H9 (cell line): ENCODE results near the gene DLL4. TPM values are rescaled to one million over a fixed set of nuclear protein-coding genes. Genes with fewer than 3 reads are reported as not detected.

ENCODE experiments used
- DNase-seq: peaks from one replicate; pipeline ENCODE4 v3.0.0-alpha.2; 2017
- H2AFZ ChIP-seq: one replicate; pipeline ENCODE4 v1.6.1; 2013; ENCODE audit warnings: mild to moderate bottlenecking, low read length, control low read depth, moderate library complexity
- H2AK5ac ChIP-seq: 2 replicates; pipeline ENCODE4 v1.6.1; 2013; ENCODE audit warnings: low read length, control low read depth, mixed read lengths; ENCODE audit not compliant: insufficient read length
- H2BK120ac ChIP-seq: one replicate; pipeline ENCODE4 v1.6.1; 2013; ENCODE audit warnings: low read depth, mild to moderate bottlenecking, low read length, control low read depth, inconsistent platforms; ENCODE audit not compliant: poor library complexity, severe bottlenecking
- H2BK12ac ChIP-seq: 2 replicates; pipeline ENCODE4 v1.6.1; 2013; ENCODE audit warnings: low read length, control low read depth, mixed read lengths, low read depth; ENCODE audit not compliant: insufficient read length
- H2BK15ac ChIP-seq: 2 replicates; pipeline ENCODE4 v1.6.1; 2013; ENCODE audit warnings: low read depth, low read length, control low read depth
- H2BK20ac ChIP-seq: one replicate; pipeline ENCODE4 v1.6.1; 2013; ENCODE audit warnings: low read depth, mild to moderate bottlenecking, low read length, control low read depth, inconsistent platforms; ENCODE audit not compliant: poor library complexity, severe bottlenecking
- H2BK5ac ChIP-seq: 2 replicates; pipeline ENCODE4 v1.6.1; 2013; ENCODE audit warnings: low read length, control low read depth, mixed read lengths; ENCODE audit not compliant: insufficient read length
- H3K14ac ChIP-seq: 2 replicates; pipeline ENCODE4 v1.6.1; 2013; ENCODE audit warnings: low read length, control low read depth; ENCODE audit not compliant: insufficient read depth
- H3K18ac ChIP-seq: 2 replicates; pipeline ENCODE4 v1.6.1; 2013; ENCODE audit warnings: low read depth, mild to moderate bottlenecking, mixed read lengths, low read length, control low read depth; ENCODE audit not compliant: insufficient read length
- H3K23ac ChIP-seq: 2 replicates; pipeline ENCODE4 v1.6.1; 2013; ENCODE audit warnings: low read length, control low read depth, mixed read lengths, low read depth; ENCODE audit not compliant: insufficient read length
- H3K23me2 ChIP-seq: 2 replicates; pipeline ENCODE4 v1.6.1; 2013; ENCODE audit warnings: low read depth, mild to moderate bottlenecking, mixed read lengths, low read length, control low read depth; ENCODE audit not compliant: insufficient read length, poor library complexity, severe bottlenecking
- H3K27ac ChIP-seq: 2 replicates; pipeline ENCODE4 v1.5.1; 2013; ENCODE audit warnings: low read length, control low read depth, mixed read lengths, low read depth; ENCODE audit not compliant: insufficient read length
- H3K27me3 ChIP-seq: 2 replicates; pipeline ENCODE4 v1.6.1; 2013; ENCODE audit warnings: low read length, control low read depth, inconsistent platforms; ENCODE audit not compliant: insufficient read depth
- H3K4ac ChIP-seq: 2 replicates; pipeline ENCODE4 v1.6.1; 2013; ENCODE audit warnings: low read depth, mild to moderate bottlenecking, control low read depth, inconsistent platforms, low read length, moderate library complexity
- H3K4me1 ChIP-seq: 2 replicates; pipeline ENCODE4 v1.6.1; 2013; ENCODE audit warnings: low read length, control low read depth, inconsistent platforms; ENCODE audit not compliant: insufficient read depth
- H3K4me2 ChIP-seq: 2 replicates; pipeline ENCODE4 v1.6.1; 2013; ENCODE audit warnings: low read length, control low read depth, mixed read lengths; ENCODE audit not compliant: insufficient read length, insufficient read depth
- H3K56ac ChIP-seq: 2 replicates; pipeline ENCODE4 v1.6.1; 2013; ENCODE audit warnings: low read depth, mild to moderate bottlenecking, mixed read lengths, low read length, control low read depth; ENCODE audit not compliant: insufficient read length
- H3K79me1 ChIP-seq: 2 replicates; pipeline ENCODE4 v1.6.1; 2013; ENCODE audit warnings: low read depth, mild to moderate bottlenecking, moderate library complexity, low read length, control low read depth, inconsistent platforms; ENCODE audit not compliant: insufficient read depth, poor library complexity, severe bottlenecking
- H3K79me2 ChIP-seq: 2 replicates; pipeline ENCODE4 v1.6.1; 2013; ENCODE audit warnings: low read length, control low read depth, inconsistent platforms; ENCODE audit not compliant: insufficient read depth
- H3K9ac ChIP-seq: 2 replicates; pipeline ENCODE4 v1.6.1; 2013; ENCODE audit warnings: low read length, control low read depth, mixed read lengths; ENCODE audit not compliant: insufficient read length; ENCODE audit errors: extremely low read depth
- H3K9me3 ChIP-seq: one replicate; pipeline ENCODE4 v1.6.1; 2013; ENCODE audit warnings: low read depth, low read length, inconsistent platforms; ENCODE audit not compliant: control insufficient read depth
- H3T11ph ChIP-seq: one replicate; pipeline ENCODE4 v1.6.1; 2013; ENCODE audit warnings: mild to moderate bottlenecking, low read length, control low read depth, inconsistent platforms
- H4K20me1 ChIP-seq: one replicate; pipeline ENCODE4 v1.6.1; 2013; ENCODE audit not compliant: control insufficient read depth, insufficient read length, insufficient read depth
- H4K5ac ChIP-seq: 2 replicates; pipeline ENCODE4 v1.6.1; 2013; ENCODE audit warnings: low read depth, mild to moderate bottlenecking, mixed read lengths, low read length, control low read depth; ENCODE audit not compliant: insufficient read length
- H4K8ac ChIP-seq: replicated peaks from 2 replicates; pipeline ENCODE4 v1.6.1; 2013; ENCODE audit warnings: low read length, control low read depth, mixed read lengths, low read depth; ENCODE audit not compliant: insufficient read length
- H4K91ac ChIP-seq: 2 replicates; pipeline ENCODE4 v1.6.1; 2013; ENCODE audit warnings: low read depth, mild to moderate bottlenecking, moderate library complexity, mixed read lengths, low read length, control low read depth; ENCODE audit not compliant: insufficient read length
- H3K27ac Mint-ChIP-seq, 3 experiments: 2 replicates in 2 of 3; 3 replicates in 1 of 3; pipeline ENCODE4 v1.8.0; 2020 to 2021; ENCODE audit warnings: mixed read lengths in 3 of 3, mild to moderate bottlenecking in 1 of 3, moderate library complexity in 1 of 3
- H3K27me3 Mint-ChIP-seq: 2 replicates; pipeline ENCODE4 v1.8.0; 2021; ENCODE audit warnings: low read depth, mild to moderate bottlenecking, moderate library complexity, mixed read lengths
- H3K36me3 Mint-ChIP-seq, 3 experiments: 2 replicates in 2 of 3; 3 replicates in 1 of 3; pipeline ENCODE4 v1.8.0; 2020 to 2021; ENCODE audit warnings: low read depth in 3 of 3, mixed read lengths in 3 of 3; ENCODE audit not compliant: insufficient read depth in 1 of 3
- H3K4me1 Mint-ChIP-seq, 2 experiments: 2 replicates each; pipeline ENCODE4 v1.8.0; 2020; ENCODE audit warnings: mixed read lengths in 2 of 2
- H3K4me3 Mint-ChIP-seq, 2 experiments: 2 replicates in 1 of 2; 3 replicates in 1 of 2; pipeline ENCODE4 v1.8.0; 2020 to 2021; ENCODE audit warnings: mild to moderate bottlenecking in 2 of 2, mixed read lengths in 2 of 2, moderate library complexity in 1 of 2
- H3K9me3 Mint-ChIP-seq, 2 experiments: 2 replicates in 1 of 2; 3 replicates in 1 of 2; pipeline ENCODE4 v1.8.0; 2020; ENCODE audit warnings: mild to moderate bottlenecking in 2 of 2, mixed read lengths in 2 of 2, moderate library complexity in 1 of 2
- CTCF ChIP-seq: fragments of 200-600 bp; sonication (generic); conservative IDR thresholded peaks from 3 replicates; pipeline ENCODE4 v1.8.0; 2021; ENCODE audit warnings: antibody characterized with exemption, mild to moderate bottlenecking
- WGBS: extraction: QIAGEN DNeasy Blood & Tissue Kit; methylation state at CpG from one replicate; pipeline ENCODE4 v1.1.7; 2013; ENCODE audit warnings: missing lambda C conversion rate, low lambda C conversion rate, mixed read lengths; ENCODE audit not compliant: insufficient read length; ENCODE audit errors: extremely low coverage; 5-methylcytosine and 5-hydroxymethylcytosine counted together
- total RNA-seq: library from RNA; stranded (reverse); gene quantifications from 2 replicates; pipeline ENCODE4 v1.2.1, GENCODE V29; 2021

DLL4 gene
- total RNA-seq, 1 experiment from 2014 or later: 0.28 TPM

- no peak overlapping the region for H3K14ac ChIP-seq
- H3K4ac ChIP-seq: no peak overlapping the region
- H4K20me1 ChIP-seq: no peaks in the 10 kb centered on the region
- peaks cover 11% of the 10 kb centered on the region for H3K23me2 ChIP-seq
- no peak overlapping the region for H4K5ac ChIP-seq
- peaks cover 23% of the 10 kb centered on the region for H3K27me3 Mint-ChIP-seq
- no peak overlapping the region for H4K91ac ChIP-seq
- no peak overlapping the region for H3K9ac ChIP-seq
- no peak overlapping the region for H2BK20ac ChIP-seq
- H3K4me1 ChIP-seq: no peaks in the 10 kb centered on the region; the same call in 1 of the 2 replicates
- H3K36me3 Mint-ChIP-seq: peaks cover 4 to 15% (median 12%) of the 10 kb centered on the region in 3 experiments; a peak in 5 of 7 replicates
- H3K79me2 ChIP-seq: peaks cover 7% of the 10 kb centered on the region
- H3K27ac Mint-ChIP-seq: no peak overlapping the region
- whole genome bisulfite sequencing: no CpG with 5 or more reads among the region's 4 CpGs
- no peak overlapping the region for H3K18ac ChIP-seq
- no peaks in the 10 kb centered on the region for H3K9me3 ChIP-seq
- H3K23ac ChIP-seq: no peak overlapping the region
- H3K79me1 ChIP-seq: peaks cover 2% of the 10 kb centered on the region
- DNase-seq: peak; percentile 63
- H3K4me1 Mint-ChIP-seq: peaks cover 10 to 17% of the 10 kb centered on the region in 2 experiments
- H2BK5ac ChIP-seq: no peak overlapping the region
- no peak overlapping the region for H2BK15ac ChIP-seq
- H3K9me3 Mint-ChIP-seq: no peaks in the 10 kb centered on the region; a peak in 1 of 5 replicates
- no peak overlapping the region for H3K4me2 ChIP-seq
- no peak overlapping the region for H2AFZ ChIP-seq
- TF ChIP-seq CTCF: peak; percentile 79
- H3K27me3 ChIP-seq: no peaks in the 10 kb centered on the region
- no peak overlapping the region for H3K4me3 Mint-ChIP-seq
- no peak overlapping the region for H2BK120ac ChIP-seq
- no peak overlapping the region for H3T11ph ChIP-seq
- H2BK12ac ChIP-seq: no peak overlapping the region
- H2AK5ac ChIP-seq: no peak overlapping the region
- H3K56ac ChIP-seq: no peak overlapping the region
- H4K8ac ChIP-seq: no peak overlapping the region
- H3K27ac ChIP-seq: no peak overlapping the region
These were observed 37.2 kb upstream of the DLL4 start for GRCh38 chr15:40891810-40892446.
